ENCODE data around the gene BGLAP.

DNA sequence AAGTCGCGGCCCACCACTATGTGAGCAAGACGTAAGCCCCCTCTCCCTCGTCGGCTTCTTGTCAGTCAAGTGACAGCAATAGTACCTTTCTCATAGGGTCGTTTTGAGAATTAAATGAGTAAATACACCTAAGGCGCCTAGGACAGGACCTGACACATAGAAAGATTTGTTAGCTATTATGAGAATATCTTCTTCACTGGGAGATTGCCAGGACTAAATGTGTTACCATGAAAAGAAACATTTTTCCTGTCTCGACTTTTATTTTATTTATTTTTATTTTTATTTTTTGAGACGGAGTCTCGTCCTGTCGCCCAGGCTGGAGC is 28.4 kb upstream of the BGLAP start:
- no peak for TF ChIP-seq TCF7 (CRISPR knock-in tag; IDR thresholded peaks at IDR 0.05; ENCODE audit: low read depth)
- TF ChIP-seq, protein P1, sequence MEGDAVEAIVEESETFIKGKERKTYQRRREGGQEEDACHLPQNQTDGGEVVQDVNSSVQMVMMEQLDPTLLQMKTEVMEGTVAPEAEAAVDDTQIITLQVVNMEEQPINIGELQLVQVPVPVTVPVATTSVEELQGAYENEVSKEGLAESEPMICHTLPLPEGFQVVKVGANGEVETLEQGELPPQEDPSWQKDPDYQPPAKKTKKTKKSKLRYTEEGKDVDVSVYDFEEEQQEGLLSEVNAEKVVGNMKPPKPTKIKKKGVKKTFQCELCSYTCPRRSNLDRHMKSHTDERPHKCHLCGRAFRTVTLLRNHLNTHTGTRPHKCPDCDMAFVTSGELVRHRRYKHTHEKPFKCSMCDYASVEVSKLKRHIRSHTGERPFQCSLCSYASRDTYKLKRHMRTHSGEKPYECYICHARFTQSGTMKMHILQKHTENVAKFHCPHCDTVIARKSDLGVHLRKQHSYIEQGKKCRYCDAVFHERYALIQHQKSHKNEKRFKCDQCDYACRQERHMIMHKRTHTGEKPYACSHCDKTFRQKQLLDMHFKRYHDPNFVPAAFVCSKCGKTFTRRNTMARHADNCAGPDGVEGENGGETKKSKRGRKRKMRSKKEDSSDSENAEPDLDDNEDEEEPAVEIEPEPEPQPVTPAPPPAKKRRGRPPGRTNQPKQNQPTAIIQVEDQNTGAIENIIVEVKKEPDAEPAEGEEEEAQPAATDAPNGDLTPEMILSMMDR (IDR thresholded peaks at IDR 0.05): no peak

Measured in WTC11 (cell line).